SK-N-SH (cell line): ENCODE measurements around the gene LRTM1.

ENCODE experiments used
- CHD2 ChIP-seq: fragments of 150-350 bp; IDR thresholded peaks from 2 replicates; pipeline ENCODE4 v1.6.1; 2018; ENCODE audit warnings: low read length; ENCODE audit not compliant: partially characterized antibody
- ELF1 ChIP-seq: IDR thresholded peaks from 2 replicates; pipeline ENCODE4 v1.4.0; 2012
- EP300 ChIP-seq, 2 experiments: IDR thresholded peaks; 2 replicates each; pipeline versions ENCODE4 v1.4.0 to v1.6.1; 2012; ENCODE audit warnings: borderline replicate concordance in 1 of 2, low read depth in 1 of 2, low read length in 1 of 2
- FOXM1 ChIP-seq: IDR thresholded peaks from 2 replicates; pipeline ENCODE4 v1.4.0; 2012; ENCODE audit warnings: low read depth, mild to moderate bottlenecking
- GABPA ChIP-seq: IDR thresholded peaks from 2 replicates; pipeline ENCODE4 v1.4.0; 2012; ENCODE audit warnings: low read depth, mild to moderate bottlenecking
- POLR2AphosphoS5 ChIP-seq: IDR thresholded peaks from 2 replicates; pipeline ENCODE4 v1.6.1; 2012; ENCODE audit warnings: low read depth, low read length
- RAD21 ChIP-seq: IDR thresholded peaks from 2 replicates; pipeline ENCODE4 v1.6.1; 2012; ENCODE audit warnings: mild to moderate bottlenecking, low read length
- RFX5 ChIP-seq: IDR thresholded peaks from 2 replicates; pipeline ENCODE4 v1.6.1; 2012; ENCODE audit warnings: mild to moderate bottlenecking, improper control_type of control experiment, low read length
- TF ChIP-seq, protein P1 (sequence below): fragments of 200-600 bp; sonication (generic); IDR thresholded peaks from 2 replicates; pipeline ENCODE4 v1.6.1; 2017; ENCODE audit warnings: antibody characterized with exemption, mild to moderate bottlenecking, moderate library complexity

DNA sequence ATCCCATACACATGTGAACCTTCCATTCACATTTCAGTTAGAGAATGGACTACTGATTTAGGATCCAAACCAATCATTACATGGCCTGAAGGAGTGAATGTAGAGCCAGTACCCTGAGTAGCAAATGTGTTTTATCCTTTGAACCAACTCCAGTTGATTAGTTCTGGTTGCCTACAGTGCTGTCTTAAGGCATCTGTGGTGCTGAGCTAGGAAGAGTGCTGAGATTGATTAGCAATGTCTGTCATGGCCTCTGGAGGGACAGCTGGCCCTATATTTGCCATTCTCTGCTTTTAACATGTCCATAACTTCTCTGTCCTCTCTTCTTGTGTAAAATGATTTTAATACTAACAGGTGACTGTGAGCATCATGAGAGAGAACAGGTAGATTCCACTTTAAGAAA is 11.1 kb downstream of the LRTM1 start:
- TF ChIP-seq, protein P1, sequence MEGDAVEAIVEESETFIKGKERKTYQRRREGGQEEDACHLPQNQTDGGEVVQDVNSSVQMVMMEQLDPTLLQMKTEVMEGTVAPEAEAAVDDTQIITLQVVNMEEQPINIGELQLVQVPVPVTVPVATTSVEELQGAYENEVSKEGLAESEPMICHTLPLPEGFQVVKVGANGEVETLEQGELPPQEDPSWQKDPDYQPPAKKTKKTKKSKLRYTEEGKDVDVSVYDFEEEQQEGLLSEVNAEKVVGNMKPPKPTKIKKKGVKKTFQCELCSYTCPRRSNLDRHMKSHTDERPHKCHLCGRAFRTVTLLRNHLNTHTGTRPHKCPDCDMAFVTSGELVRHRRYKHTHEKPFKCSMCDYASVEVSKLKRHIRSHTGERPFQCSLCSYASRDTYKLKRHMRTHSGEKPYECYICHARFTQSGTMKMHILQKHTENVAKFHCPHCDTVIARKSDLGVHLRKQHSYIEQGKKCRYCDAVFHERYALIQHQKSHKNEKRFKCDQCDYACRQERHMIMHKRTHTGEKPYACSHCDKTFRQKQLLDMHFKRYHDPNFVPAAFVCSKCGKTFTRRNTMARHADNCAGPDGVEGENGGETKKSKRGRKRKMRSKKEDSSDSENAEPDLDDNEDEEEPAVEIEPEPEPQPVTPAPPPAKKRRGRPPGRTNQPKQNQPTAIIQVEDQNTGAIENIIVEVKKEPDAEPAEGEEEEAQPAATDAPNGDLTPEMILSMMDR: no peak
- TF ChIP-seq GABPA (no peak), ELF1 (no peak), EP300 (IDR thresholded peaks at IDR 0.05; ENCODE audit: borderline replicate concordance in 1 of 2, low read depth in 1 of 2, low read length in 1 of 2) (no peak), POLR2AphosphoS5 (no peak), RAD21 (no peak), RFX5 (no peak), FOXM1 (no peak), CHD2 (no peak)
